ENCODE measurements around the gene HNRNPF.
"Not testable (repeated sequence)": the region's sequence is repeated elsewhere in the genome, so short reads cannot be mapped to it uniquely, and the experiment has no call there.

The HNRNPF gene

DNA sequence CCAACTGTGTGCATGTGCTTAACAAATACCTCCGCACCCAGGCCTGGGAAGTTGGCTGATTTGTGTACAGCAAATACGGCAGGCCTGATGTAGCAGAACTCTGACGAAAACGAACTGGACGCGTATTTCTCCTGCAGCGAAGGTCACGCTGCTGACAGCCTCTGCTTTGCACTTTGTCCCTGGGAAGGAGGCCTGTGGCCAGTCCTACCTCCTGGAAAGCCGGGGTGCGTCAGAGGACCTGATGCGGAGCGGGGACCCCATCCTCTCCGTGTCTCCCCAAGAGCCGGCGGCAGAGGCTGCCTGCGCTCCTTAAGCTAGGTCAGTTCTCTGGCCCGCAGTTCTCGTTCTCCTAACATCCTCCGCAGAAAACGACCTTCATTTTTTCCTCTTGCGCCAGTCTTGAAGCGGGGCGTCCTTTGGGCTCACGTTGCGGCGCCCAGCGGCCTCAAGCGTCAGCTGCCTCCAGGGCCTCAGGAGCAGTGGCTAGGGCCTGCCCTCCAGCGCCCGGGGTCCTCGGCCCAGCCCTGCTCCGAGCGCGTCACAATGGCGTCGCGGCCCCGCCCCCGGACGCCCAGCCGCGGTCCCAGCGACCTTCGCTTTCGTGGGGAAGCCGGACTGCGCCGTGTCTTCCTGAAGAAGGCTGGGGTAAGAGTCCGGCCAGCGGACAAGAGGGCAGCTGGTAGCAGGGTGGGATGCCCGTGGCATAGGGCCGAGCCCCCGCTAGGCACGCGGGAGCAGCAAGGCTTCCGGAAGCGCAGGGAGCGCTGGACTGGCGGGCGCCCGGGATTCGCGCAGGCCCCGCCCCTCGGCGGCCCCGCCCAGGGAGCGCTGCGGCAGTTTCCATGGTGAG lies 27.5 kb upstream of the HNRNPF start, which contains the start of gene ZNF487:
TSS of gene ZNF487 (plus strand) at position 821 of the 850 bp plus-strand sequence. CDS start 38,703 bp downstream, outside the sequence.
- DNase-seq (ENCODE audit: insufficient read length, low spot score), result peak; percentile 90
- no peak for FAIRE-seq

DNA sequence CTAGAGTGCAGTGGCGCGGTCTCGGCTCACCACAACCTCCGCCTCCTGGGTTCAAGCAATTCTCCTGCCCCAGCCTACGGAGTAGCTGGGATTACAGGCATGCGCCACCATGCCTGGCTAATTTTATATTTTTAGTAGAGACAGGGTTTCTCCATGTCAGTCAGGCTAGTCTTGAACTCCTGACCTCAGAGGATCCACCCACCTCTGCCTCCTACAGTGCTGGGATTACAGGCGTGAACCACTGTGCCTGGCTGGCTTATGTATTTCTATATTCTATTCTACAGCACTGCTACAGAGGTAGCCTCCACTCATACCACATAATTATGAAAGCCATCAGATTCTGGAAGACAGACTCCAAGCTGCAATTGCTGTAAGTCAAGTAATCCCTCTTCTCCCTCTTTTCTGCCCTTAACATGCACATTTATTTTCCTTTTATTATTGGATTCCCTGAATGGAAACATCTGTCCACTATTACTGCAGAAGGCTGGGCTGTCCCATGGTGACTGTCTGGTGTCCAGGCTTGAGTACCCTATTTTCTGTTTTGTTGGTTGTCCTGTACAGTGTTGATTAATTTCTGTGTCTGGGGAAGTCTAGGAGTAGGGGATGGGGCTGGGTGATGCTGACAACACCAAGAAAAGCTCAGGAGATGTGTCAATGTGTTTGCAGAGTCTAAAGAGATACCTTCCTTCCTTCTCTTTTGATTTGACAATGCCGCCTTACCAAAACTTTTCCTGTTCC lies 22.1 kb upstream of the HNRNPF start:
- TF ChIP-seq POLR2A (IDR thresholded peaks at IDR 0.05; ENCODE audit: low read depth, low read length), result no peak
- FAIRE-seq (no peak), DNase-seq (ENCODE audit: insufficient read length, low spot score) (no peak)

More for the DNA sequence above, 27.5 kb upstream of the HNRNPF start, which contains the start of gene ZNF487:
- TF ChIP-seq POLR2A (IDR thresholded peaks at IDR 0.05; ENCODE audit: low read depth, low read length), result peak; percentile 78

DNA sequence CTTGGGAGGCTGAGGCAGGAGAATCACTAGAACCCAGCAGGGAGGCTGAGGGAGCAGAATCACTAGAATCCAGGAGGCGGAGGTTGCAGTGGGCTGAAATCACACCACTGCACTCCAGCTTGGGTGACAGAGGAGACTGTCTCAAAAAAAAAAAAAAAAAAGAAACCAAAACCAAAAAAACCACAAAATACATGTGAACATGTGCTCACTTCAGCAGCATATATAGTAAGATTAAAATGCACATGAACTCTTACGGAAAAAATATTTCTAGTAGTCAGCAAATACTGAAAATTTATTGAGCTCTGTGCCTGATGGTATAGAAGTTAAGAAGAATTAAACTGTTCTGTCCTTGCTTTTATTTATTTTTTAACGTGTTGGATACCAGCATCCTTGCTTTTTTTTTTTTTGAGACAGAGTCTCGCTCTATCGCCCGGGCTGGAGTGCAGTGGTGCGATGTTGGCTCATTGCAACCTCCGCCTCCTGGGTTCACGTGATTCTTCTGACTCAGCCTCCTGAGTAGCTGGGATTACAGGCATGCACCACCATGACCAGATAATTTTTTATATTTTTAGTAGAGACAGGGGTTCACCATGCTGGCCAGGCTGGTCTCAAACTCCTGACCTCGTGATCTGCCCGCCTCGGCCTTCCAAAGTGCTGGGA lies 18.3 kb upstream of the HNRNPF start:
- DNase-seq (ENCODE audit: insufficient read length, low spot score), result no peak
- TF ChIP-seq POLR2A (IDR thresholded peaks at IDR 0.05; ENCODE audit: low read depth, low read length), result no peak
- FAIRE-seq, result no peak

DNA sequence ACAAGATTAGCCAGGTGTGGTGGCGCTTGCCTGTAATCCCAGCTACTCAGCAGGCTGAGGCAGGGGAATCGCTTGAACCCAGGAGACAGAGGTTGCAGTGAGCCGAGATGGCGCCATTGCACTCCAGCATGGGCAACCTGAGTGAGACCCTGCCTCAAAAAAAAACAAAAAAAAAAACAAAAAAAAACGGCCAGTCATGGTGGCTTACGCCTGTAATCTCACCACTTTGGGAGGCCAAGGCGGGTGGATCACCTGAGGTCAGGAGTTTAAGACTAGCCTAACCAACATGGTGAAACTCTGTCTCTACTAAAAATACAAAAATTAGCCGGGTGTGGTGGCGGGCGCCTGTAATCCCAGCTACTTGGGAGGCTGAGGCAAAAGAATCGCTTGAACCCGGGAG lies 17.5 kb upstream of the HNRNPF start:
- FAIRE-seq; DNase-seq (ENCODE audit: insufficient read length, low spot score): not testable (repeated sequence)

DNA sequence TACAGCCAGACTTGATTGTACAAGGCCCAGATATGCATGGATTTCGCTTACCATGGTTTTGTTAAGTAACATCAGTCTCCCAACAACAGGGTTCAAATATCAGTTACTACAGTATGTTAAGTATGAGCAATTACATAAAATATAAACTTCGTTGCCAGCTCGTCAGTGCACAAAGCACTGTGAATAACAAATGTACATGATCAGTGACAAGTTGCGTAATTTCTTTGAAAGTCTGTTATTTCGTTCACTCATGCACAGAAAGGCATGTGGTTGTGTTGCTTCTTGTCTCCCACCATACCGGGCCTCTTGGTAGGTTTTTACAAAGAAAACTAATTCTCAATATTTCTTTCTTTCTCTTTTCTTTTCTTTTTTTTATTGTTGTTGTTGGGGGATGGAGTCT lies 15.4 kb upstream of the HNRNPF start:
- no peak for TF ChIP-seq POLR2A (IDR thresholded peaks at IDR 0.05; ENCODE audit: low read depth, low read length)
- no peak for DNase-seq (ENCODE audit: insufficient read length, low spot score)
- no peak for FAIRE-seq

GRCh38 chr10:43421944-43422343 lies 13.0 kb upstream of the HNRNPF start:
- not testable (repeated sequence) for DNase-seq (ENCODE audit: insufficient read length, low spot score); FAIRE-seq

- FAIRE-seq (no peak), DNase-seq (ENCODE audit: insufficient read length, low spot score) (no peak)
- TF ChIP-seq POLR2A (IDR thresholded peaks at IDR 0.05; ENCODE audit: low read depth, low read length), result no peak
These were observed 12.5 kb upstream of the HNRNPF start for GRCh38 chr10:43421519-43421918.

- FAIRE-seq, result no peak
- no peak for TF ChIP-seq POLR2A (IDR thresholded peaks at IDR 0.05; ENCODE audit: low read depth, low read length)
- DNase-seq (ENCODE audit: insufficient read length, low spot score), result no peak
These were observed 12.2 kb upstream of the HNRNPF start for GRCh38 chr10:43421201-43421507.

- DNase-seq (ENCODE audit: insufficient read length, low spot score), result peak; percentile 74
- peak; percentile 34 for TF ChIP-seq POLR2A (IDR thresholded peaks at IDR 0.05; ENCODE audit: low read depth, low read length)
- no peak for FAIRE-seq
These were observed 11.6 kb upstream of the HNRNPF start for GRCh38 chr10:43420369-43421200.

- no peak for TF ChIP-seq POLR2A (IDR thresholded peaks at IDR 0.05; ENCODE audit: low read depth, low read length)
- FAIRE-seq (no peak), DNase-seq (ENCODE audit: insufficient read length, low spot score) (no peak)
These were observed 11.0 kb upstream of the HNRNPF start for GRCh38 chr10:43419997-43420368.

DNA sequence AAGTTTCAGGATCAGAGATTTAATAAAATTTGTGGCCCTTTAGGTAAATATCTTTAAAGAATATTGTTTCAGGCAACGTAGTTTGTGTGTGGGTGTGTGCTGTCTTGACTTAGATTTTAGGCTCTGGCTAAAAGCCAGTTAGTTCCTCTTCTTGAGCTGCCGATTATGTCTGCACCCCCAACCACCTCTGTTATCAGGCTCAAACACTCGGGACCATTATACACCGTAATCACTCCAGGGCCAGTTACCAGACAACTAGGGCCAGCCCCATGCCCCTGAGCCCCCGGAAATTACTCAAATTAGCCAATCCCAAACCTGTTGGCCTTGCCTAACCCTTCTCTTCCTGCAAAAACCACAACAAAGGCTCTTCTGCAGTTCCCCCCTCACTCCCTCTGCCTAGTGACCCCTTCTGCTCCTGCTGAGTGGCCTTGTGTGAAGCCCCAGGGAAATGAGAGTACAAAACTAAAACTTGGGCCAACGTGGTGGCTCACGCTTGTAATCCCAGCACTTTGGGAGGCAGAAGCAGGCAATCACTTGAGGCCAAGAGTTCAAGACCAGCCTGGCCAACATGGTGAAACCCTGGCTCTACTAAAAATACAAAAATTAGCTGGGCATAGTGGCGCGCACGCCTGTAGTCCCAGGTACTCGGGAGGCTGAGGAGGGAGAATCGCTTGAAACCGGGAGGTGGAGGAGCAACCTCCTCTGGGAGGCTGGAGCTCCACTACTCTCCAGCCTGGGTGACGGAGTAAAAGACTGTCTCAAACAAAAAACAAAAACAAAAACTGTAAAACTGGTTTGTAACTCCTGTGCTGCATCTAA lies 9.2 kb upstream of the HNRNPF start:
- DNase-seq (ENCODE audit: insufficient read length, low spot score), result no peak
- TF ChIP-seq POLR2A (IDR thresholded peaks at IDR 0.05; ENCODE audit: low read depth, low read length), result no peak
- no peak for FAIRE-seq

- FAIRE-seq (no peak), DNase-seq (ENCODE audit: insufficient read length, low spot score) (no peak)
- no peak for TF ChIP-seq POLR2A (IDR thresholded peaks at IDR 0.05; ENCODE audit: low read depth, low read length)
These were observed 6.6 kb upstream of the HNRNPF start for GRCh38 chr10:43415544-43415943.

DNA sequence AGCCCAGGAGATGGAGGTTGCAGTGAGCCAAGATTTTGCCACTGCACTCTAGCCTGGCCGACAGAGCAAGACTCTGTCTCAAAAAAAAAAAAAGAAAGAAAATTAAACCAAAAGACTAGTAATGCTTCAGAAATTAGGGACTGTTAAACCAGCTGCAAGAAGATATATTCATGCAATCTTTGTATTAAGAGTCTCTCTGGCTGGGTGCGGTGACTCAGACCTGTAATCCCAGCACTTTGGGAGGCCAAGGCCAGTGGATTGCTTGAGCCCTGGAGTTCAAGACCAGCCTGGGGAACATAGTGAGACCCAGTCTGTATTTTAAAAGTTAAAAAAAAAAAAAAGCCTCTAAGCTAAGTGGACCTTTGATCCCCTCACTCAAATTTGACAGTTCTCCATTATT lies 2.5 kb upstream of the HNRNPF start:
- FAIRE-seq, result no peak
- DNase-seq (ENCODE audit: insufficient read length, low spot score), result no peak
- TF ChIP-seq POLR2A (IDR thresholded peaks at IDR 0.05; ENCODE audit: low read depth, low read length), result no peak
